GM15510 (cell line): ENCODE measurements around the gene DGUOK.

Experiments used
- POLR2A ChIP-seq: IDR thresholded peaks from 3 replicates; pipeline ENCODE4 v1.6.1; 2011; ENCODE audit warnings: borderline replicate concordance; ENCODE audit not compliant: insufficient read length; ENCODE audit errors: extremely low read depth

DGUOK gene

DNA sequence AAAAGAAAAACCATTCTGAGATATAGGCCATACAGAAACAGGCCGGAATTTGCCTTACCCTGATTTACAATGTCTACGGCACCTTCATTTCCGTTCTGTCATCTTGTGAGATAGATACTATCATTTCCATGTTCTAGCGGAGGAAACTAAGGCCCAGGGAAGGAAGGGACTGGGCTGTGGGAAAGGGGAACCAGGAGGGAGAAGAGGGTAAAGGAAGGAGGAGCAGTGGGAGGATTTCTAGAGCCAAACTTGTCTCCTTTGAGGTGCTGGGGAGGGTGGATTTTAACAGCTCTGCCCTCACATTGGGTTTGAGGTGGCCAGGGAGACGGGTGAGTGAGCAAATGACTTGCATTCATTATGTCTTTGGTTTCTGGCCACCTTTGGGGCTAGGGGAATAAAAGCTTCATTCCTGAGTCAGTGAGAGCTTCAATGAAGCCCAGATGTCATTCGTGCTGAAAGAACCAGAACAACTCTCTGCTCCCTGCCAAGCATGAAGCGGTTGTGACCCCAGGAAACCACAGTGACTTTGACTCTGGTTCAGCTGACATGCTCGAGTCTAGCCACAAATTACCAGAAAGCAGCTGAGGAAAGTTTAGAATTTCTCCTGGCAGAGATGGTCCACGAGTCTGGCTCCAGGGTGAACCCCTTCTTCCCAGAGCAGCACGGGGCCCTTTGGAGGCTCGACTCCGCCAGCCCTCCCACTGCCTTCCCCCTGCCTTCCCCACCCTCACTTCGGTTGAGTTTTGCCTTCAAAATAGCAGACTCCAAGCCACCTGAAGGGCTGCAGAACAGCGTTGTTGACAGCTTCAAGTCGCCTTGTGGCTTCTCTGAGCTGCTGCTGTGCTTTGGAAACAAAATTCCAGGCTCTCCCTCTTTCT lies 30.1 kb upstream of the DGUOK start:
- TF ChIP-seq POLR2A = no peak

DNA sequence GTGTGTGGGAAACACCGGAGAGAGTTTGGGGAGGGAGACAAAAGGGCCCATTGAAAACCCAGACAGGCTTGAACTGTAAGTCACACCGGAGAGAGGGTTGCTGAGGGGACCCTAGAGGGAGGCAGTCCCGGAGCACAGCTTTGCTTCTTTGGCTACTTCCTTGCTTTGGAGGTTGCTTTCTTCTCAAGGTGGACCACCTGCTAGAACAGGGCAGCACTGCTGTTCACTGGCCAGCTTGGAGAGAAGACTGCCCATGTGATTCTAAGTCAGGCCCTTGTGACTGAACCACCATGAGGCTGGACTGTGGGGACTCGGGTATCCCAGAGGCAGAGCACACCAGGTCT lies 29.5 kb upstream of the DGUOK start:
- TF ChIP-seq POLR2A = no peak

DNA sequence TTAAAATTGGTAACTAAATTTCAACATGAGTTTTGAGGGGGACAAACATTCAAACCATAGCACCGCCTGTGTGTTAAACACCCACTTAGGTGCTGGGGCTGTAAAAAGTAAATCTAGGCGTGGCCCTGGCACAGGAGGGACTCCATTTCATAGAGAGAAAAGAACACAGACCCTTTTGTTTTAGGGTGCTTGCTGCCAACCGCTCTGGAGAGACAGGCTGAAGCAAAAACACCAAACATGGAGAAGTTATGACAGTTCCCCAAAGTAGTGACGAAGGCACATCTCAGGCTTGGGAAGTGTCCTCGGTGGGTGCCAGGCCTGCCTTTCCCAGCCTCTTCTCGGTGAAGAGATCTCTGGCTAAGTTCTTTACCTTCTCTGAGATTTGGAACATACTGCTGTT lies 28.7 kb upstream of the DGUOK start:
- no peak for TF ChIP-seq POLR2A

DNA sequence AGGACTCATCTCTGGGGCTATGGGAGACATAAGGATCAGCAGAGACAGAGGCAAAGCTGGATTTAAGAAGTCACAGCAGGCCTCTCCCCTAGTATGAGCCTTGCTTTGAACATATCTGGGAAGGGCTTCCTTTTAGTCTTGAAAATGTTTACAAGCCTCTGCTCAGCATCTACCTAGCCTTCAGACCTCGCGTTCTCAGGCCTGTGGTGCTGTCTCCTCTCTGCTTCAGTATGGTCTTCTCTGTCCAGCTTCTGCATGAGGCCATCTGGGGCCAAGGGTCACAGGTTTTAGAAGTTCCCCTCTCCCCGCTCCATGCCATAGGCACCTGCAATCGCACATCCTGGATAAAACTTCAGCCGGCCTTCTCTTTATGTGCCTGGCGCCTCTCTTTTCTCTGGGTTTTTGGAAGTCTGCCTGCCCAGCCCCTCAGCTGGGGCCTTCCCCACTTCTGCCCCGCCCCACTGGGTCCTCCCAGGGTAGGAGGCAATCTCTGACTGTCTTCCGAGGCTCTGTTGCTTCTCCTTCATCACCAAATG lies 26.8 kb upstream of the DGUOK start:
- no peak for TF ChIP-seq POLR2A

DNA sequence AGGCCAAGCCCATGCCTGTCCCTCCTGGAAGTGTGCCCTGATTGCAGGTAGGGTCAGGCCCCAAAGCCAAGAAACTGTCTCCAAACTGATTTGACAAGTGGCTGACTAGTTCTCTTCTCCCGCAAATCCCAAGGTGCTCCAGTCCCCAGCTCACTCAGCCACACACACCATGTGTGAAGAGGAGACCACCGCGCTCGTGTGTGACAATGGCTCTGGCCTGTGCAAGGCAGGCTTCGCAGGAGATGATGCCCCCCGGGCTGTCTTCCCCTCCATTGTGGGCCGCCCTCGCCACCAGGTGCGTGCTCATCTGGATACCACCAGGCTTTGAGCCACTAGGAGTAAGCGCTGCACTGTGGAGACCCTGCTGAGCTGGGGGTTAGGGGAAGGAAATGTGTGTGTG lies 25.5 kb upstream of the DGUOK start:
- no peak for TF ChIP-seq POLR2A

DNA sequence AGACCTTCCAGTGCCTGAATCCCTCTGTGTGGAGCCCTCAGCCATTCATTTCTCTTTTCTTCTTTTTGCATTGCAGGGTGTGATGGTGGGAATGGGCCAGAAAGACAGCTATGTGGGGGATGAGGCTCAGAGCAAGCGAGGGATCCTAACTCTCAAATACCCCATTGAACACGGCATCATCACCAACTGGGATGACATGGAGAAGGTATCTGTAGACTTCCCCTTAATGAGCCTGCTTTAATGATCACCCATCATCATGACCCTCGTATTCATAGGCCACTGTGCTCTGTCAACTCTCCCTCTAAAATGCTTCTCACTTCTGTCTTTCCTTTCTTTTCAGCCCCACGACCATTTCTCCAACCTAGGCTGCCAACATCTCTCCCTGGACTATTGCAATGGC lies 24.4 kb upstream of the DGUOK start:
- no peak for TF ChIP-seq POLR2A

DNA sequence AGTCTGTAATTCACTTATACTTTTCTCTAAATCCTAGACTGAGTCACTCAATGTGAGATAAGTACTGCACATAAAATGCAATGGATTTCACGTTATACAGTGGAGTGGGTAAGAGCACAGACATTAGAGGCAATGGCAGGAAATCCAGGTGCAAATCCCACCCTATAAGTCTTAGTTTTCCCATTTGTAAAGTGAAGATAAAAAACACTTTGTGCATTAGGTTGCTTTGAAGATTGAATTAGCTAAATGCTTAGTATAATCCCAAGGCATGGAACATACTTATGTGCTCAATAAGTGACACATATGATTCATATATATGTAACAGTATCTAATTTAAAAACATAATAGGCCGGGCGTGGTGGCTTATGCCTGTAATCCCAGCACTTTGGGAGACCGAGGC lies 23.4 kb upstream of the DGUOK start:
- no peak for TF ChIP-seq POLR2A

DNA sequence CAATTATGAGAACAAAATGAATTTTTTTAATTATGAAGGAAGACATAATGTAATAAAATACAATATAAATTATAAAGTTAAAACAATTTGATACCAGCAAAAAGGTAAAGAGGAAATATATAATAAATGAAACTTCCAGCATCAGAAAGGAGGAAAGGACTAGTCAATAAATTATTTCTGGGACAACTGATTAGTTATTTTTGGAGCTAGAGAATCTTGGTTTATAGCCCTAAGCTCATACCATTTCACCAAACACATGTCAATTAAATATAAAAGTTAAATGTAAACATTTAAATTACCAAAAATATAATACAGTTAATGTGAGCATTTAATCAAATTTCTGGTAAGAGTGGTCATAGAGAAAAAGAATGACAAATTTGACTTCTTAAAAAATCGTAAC lies 21.7 kb upstream of the DGUOK start:
- TF ChIP-seq POLR2A = no peak

DNA sequence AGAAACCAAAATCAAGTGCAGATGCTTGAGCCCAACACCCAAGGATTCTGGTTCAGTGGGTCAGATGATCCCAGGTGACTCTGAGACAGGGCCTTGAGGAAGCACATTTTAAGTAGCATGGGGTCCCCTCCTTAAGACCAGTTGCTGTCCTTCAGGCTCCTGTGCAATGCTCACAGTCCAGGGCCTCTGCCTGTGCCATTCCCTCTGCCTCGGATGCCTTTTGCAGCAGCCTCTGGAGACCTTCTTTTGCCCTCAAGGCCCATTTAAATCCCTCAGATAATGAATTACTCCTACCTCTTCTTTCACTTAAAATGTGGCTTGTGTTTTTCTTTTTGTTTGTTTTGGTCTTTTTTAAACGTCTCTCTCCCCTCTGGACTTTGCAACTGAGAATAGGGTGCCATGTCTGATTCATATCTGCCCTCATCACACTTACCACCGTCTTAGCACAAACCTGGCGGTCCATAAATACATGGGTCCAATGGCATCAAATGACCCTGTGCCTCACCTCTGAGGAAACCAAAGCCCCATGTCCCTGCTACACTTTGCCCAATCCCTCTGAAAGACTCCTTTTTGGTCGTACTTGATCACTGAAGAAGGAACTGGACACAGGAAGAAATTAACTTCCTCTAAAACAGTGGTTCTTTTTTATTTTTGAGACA lies 19.7 kb upstream of the DGUOK start:
- no peak for TF ChIP-seq POLR2A

DNA sequence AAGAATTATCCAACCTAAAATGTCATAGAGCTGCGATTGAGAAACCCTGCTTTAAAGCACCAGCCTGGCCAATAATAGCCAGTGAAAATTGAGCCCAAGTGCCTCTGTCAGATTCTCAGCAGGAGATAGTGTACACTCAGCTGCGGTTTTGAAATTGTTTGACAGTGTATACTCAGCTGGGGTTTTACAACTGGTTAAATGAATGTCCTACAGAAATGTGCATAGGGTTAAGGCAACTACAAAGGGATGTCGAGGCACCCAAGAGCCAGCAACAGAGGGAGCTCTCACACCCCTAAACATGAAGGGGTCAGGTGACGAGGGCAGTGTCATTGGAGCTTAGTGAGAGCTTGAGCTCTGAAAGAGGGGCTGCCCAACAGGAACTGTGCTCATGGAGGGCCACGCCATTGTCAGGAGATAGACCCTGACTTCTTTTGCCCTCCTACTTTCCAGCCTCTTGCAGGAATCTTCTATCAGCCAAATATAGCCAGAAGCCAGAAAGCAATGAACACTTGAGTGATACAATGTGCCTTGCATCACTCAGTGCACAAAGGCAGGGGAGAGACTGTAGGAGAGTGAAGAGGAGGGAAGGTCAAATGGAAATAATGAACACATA lies 18.7 kb upstream of the DGUOK start:
- TF ChIP-seq POLR2A = no peak

DNA sequence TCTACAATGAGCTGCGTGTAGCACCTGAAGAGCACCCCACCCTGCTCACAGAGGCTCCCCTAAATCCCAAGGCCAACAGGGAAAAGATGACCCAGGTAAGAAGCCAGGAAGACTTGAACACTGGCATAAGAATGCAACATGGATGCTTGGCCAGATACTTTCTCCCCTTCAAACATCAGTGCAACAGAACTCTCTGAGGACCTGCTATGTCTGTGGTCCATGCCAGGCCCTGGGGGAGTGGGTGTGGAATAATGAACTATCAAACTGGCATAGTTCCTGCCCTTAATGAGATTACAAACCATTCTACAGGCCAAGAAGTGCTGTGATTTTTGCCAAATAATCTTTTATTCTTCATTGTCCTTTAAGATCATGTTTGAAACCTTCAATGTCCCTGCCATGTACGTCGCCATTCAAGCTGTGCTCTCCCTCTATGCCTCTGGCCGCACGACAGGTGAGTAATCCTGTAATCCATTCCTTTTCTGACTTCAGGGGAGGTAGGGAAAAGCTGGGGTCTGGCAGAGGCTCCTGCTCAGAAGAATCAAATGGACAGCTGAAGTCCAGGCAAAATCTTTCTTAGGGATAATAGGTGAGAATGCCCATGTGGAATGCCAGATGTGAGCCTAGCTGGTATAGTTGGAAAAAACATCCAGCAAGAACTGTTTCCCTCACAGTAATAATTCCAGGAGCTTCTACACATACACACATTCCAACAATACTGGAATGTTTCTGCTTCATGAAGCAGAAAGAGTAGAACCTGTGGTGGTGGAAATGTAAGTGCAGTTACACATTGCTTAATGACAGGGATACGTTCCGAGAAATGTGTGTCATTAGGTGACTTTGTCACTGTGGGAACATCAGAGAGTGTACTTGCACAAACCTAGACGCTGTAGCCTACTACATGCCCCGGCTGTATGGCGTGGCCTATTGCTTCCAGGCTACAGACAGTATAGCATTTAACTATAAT lies 17.7 kb upstream of the DGUOK start:
- no peak for TF ChIP-seq POLR2A

DNA sequence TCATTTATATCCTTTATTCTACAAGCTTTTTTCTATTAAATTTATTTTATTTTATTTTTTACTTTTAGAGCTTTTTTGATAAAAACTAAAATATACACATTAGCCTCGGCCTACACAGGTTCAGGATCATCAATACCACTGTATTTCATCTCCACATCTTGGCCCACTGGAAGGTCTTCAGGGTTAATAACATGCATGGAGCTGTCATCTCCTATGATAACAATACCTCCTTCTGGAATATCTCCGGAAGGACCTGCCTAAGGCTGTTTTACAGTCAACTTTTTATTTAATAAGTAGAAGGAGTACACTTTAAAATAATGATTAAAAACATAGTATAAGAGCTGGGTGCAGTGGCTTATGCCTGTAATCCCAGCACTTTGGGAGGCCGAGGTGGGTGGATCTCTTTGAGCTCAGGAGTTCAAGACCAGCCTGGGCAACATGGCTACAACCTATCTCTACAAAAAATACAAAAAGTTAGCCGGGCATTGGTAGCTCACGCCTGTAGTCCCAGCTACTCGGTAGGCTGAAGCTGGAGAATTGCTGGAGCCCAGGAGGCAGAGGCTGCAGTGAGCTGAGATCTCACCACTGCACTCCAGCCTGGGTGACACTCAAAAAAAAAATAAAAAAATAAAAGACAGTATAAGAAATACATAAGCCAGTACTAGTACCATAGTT lies 15.7 kb upstream of the DGUOK start:
- TF ChIP-seq POLR2A = no peak

DNA sequence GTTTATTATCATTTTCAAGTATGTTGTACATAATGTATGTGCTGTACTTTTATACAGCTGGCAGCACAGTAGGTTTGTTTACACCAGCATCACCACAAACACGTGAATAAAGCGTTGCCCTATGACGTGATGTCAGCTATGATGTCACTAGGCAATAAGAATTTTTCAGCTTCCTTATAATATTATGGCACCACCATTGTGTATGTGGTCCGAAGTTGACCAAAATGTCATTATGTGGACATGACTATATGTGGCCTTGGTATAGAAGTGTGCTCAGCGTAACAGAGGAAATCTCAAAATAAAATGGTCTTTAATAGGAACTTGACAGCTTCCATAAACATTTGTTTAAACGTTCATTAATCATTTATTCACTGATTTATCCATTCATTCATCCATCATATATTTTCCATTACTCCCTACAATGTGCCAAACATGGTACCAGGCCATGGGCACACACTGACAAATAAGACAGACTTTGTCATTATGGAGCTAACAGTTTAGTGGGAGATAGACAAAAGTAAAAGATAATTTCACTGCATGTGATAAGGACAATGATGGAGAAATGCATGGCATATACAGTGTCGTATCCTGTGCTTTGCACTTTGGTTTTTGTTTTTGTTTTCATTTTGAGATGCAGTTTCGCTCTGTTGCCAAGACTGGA lies 15.0 kb upstream of the DGUOK start:
- TF ChIP-seq POLR2A = no peak

DNA sequence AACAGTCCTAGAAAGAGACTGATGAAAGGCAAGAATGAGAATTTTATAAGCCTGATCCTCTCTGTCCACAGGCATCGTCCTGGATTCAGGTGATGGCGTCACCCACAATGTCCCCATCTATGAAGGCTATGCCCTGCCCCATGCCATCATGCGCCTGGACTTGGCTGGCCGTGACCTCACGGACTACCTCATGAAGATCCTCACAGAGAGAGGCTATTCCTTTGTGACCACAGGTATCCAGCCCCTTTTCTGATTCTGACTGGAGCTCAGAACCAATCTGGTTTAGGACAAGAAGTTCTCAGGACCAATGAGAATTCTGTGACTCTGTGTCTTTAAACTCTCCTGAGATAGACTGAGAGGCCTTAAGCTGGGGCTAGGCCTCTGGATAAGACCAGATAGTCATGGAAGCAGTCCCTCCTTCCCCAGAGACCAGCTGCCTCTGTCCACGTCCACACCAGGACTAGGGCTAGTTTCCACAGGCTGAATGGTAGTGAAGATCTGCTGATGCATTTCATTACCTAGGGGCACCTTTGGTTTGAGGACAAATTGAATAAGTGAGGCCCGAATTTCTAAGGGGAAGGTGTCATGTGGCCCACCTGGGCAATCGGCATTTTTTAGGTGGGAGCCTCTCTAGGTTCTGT lies 13.1 kb upstream of the DGUOK start:
- TF ChIP-seq POLR2A = no peak

DNA sequence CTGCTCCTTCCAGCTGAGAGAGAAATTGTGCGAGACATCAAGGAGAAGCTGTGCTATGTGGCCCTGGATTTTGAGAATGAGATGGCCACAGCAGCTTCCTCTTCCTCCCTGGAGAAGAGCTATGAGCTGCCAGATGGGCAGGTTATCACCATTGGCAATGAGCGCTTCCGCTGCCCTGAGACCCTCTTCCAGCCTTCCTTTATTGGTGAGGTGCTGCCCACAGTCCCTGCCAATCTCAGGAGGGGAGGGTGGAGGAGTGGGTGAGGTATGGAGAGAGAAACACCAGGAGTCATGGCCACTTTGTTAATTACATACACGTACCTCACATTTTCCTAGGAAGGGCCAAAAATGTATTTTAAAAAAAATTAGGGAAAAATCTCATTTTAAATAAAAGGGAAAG lies 12.0 kb upstream of the DGUOK start:
- TF ChIP-seq POLR2A = no peak
